Effector CD8-positive, alpha-beta T cell (primary cell): Measurements from ENCODE around the gene STRA6.
"Not testable (repeated sequence)": the region's sequence is repeated elsewhere in the genome, so short reads cannot be mapped to it uniquely, and the experiment has no call there.

ENCODE experiments used
- DNase-seq: peaks from one replicate; lab custom pipeline; 2025; lab: John Stamatoyannopoulos, UW

STRA6 gene

GRCh38 chr15:74165461-74165860 is 37.1 kb downstream of the STRA6 start:
- no peak for DNase-seq

GRCh38 chr15:74162195-74162536 is 40.4 kb downstream of the STRA6 start:
- DNase-seq, result not testable (repeated sequence)

DNA sequence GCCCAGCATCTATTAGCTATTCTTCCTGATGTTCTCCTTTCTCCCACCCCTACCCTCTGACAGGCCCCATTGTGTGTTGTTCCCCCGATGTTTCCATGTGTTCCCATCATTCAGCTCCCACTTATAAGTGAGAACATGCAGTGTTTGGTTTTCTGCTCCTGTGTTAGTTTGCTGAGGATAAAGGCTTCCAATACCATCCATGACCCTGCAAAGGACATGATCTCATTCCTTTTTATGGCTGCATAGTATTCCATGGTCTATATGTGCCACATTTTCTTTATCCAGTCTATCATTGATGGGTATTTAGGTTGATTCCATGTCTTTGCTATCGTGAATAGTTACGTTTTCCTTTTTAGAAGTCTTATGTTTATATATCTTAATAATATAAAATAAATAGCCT is 42.2 kb downstream of the STRA6 start:
- DNase-seq, result not testable (repeated sequence)

GRCh38 chr15:74159773-74160172 is 42.8 kb downstream of the STRA6 start:
- DNase-seq, result no peak

- no peak for DNase-seq
Measured at GRCh38 chr15:74158855-74159650, 43.5 kb downstream of the STRA6 start.

DNA sequence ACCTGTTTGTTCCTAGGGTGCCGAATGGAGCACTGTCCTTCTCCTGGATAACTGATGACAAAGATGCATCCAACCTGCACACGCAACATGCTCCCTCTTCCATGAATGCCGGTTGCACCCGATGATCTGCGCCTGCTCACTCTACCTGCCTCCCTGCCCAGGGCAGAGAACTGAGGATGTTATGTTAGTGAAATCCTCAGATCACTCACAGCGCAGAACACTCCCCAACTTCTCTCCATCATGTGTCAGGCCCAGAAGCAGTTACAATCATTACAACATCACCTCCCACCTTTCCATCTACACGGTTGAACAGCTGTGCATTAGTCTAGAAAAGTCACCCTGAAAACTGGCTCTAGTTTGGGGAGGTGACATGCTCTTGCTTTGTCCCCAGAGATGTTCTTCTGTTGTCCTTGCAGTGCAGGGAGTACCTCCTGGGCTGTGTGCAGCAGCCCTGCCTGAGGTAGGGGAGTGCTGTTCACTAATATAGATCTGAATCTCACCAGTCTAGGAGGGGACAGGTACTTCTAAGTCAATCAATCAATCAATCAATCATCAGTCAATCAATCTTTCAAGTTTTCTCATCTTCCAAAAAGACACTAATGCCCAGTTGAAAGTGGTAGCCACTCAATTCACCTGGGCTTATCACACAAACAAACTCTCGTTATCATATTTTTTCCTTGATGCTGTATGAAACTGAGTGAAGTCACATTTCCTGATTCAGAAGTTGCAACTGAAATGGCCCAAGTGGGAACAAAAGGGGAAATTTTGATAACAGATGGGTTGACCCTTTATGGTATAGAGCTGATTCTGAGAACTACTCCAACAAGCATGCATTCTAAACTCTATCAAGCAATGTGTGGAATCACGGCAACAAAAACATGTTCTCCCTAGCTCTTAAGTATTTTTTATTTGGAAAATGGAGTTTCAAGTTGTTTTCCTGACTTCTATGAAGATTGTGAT is 44.4 kb downstream of the STRA6 start:
- no peak for DNase-seq

GRCh38 chr15:74156678-74157411 is 45.7 kb downstream of the STRA6 start:
- DNase-seq, result no peak

DNA sequence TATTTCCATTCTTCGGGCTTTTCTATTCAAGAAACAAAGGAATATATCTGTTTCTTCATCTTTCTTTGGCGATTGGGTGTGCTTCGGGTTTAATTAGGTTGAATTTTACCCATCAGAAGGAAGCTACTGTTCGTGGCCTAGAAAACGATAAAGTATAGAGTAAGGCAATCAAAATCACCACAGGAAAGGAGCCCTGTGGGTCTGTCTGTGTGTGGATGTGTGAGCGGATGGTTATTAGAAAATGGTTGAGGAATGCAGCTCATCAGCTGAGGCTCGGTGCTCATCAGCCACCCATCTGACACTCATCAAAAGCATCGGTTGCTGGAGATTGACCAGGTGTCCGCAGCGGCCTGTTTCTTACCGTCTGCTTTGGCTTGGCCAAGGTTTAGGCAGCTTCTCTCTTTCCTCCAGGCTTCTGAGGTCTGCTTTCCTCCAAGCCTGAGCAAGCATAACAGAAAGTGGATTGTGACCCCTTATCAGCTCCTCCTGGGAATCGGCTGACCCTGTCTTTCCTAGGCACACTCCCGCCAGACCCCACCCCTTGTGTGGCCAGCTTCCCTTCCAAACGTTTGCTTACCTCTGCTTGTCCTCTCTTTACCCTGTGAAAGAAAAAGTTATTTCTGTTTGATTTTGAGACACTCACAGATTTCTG is 46.7 kb downstream of the STRA6 start:
- no peak for DNase-seq

DNA sequence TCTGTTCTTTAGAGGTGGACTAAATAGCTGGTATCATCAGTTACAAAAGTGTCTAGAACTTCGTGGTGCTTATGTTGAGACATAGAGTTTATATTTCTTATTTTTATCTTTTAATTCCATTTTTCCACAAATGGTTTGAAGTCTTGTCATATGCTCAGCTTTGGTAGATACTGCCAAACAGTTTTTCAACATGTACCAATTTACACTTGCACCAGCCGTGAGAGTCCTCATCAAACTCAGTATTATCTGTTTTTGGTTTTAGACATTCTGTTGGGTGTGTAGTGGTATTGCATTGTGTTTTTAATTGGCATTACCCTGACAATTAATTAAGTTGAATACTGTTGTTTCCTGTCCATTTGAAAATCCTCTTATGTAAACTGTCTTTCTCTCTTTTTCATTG is 55.5 kb downstream of the STRA6 start:
- no peak for DNase-seq

- DNase-seq, result no peak
Measured at GRCh38 chr15:74146277-74146800, 56.2 kb downstream of the STRA6 start.

- no peak for DNase-seq
Measured at GRCh38 chr15:74144153-74144775, 58.3 kb downstream of the STRA6 start.

DNA sequence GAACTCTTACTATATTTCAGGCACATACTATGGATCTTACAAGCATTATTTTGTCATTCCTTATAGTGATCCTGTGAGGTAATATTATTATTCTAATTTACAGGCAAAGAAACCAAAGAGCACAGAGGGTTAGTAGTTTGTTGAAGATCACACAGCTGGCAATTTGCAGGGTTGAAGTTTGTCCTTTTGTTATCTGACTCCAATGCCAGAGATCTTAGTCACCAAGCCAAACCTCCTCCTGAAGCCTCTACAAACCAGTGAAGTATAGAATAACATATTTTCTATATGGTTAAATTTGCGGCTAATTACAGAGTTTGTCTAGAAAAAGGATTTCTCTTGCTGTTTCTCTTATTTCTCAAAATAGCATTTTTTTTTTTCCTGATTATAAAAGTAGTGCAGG is 61.0 kb downstream of the STRA6 start:
- DNase-seq, result no peak

DNA sequence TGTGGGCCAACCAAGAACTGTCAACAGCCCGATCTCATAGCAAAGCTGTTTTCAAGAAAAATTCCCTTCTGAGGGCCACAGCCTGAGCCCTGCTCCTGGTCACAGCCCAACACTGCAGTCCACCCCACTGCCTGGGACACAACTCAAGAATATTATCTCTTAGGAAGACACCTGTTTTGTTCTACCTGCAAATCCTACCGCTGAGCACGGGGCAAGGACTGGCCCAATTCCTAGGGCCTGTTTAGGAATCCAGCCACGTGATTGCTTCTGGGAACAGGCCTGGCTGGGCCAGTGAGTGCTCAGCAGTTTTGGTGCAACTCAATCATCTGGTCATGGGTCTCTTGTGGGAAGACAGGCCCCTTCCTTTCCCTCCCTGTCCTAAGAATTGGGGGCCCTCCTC is 63.9 kb downstream of the STRA6 start:
- no peak for DNase-seq

DNA sequence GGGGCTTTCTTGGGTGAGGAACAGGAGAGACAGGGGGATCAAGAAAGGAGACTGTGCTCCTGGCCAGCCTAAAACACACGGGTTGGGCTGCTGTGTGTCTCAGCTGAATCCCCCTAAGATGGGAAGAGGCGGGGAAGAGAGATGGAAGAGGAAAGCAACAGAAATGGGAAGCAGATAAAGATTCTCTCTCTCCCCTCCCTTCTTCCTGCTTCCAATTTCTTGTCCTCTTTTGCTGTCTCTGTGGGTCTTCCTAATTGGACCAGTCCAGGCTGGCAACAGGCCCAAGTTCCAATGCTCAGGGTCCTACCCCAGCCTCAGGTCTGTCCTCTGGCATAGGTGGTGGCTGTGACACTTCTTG is 65.1 kb downstream of the STRA6 start:
- DNase-seq, result no peak

DNA sequence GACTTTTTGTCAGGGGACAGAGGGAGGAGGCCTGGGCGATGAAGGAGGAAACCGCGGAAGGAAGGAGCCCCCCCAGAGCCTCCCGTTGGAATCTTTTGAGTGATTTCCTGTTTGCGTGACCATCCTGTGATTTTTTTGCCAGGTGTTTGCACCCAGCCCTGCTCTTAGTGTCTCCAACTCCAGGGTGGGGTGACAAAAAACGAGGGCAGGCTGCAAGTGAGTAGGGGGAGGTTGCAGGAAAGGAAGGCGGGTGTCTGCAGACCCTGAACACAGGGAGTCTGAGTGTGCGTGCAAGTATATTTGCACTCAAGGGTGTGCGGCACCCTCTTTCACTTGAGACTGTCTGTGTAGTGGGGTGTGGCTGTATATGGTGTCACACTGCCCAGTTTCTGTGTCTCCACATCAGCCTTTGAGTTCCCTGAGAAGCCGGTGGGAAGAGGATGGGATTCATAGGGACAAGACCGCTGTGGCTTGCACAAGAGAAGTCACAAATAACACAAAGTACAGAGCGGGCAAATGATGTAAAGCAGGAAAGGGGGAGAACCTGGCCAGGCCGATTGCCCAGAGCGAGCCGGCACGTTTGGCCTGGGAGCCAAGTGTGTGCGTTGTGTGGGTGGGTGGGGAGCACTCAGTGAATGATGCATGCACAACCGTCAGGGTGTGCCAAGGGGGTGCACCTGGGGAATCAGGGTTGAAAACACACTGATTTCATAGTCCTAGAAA is 65.6 kb downstream of the STRA6 start:
- no peak for DNase-seq

GRCh38 chr15:74136540-74136813 is 66.1 kb downstream of the STRA6 start:
- DNase-seq, result no peak

DNA sequence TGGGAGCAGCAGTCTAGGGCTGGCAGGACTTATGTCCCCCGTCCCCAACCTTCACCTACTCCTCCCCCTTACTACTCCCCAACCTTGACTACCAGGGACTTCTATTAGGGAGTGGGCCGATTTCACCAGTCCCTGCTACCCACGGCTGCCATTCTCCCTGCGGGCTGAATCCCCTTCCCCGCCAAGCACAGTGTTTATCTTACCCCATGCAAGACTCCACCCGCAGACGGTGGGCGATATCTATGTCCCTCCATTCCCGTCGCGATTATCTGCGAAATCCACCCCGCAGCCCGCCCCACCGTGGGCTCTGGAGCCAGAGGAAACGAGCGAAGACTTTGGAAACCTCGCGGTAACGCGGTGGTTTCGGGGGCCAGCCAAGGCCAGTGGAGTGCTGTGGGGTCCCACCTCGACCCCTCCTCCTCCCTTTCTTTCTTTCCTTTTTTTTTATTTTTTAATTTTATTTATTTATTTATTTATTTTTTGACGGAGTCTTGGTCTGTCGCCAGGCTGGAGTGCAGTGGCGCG is 67.5 kb downstream of the STRA6 start:
- DNase-seq, result no peak

DNA sequence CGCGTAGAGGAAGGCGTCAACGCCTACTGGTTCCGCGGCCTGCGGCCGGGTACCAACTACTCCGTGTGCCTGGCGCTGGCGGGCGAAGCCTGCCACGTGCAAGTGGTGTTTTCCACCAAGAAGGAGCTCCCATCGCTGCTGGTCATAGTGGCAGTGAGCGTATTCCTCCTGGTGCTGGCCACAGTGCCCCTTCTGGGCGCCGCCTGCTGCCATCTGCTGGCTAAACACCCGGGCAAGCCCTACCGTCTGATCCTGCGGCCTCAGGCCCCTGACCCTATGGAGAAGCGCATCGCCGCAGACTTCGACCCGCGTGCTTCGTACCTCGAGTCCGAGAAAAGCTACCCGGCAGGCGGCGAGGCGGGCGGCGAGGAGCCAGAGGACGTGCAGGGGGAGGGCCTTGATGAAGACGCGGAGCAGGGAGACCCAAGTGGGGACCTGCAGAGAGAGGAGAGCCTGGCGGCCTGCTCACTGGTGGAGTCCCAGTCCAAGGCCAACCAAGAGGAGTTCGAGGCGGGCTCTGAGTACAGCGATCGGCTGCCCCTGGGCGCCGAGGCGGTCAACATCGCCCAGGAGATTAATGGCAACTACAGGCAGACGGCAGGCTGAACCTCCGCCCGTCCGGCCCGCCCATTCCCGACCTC is 68.1 kb downstream of the STRA6 start:
- no peak for DNase-seq

GRCh38 chr15:74133694-74134386 is 68.7 kb downstream of the STRA6 start:
- DNase-seq, result no peak
